K562 (cell line): ENCODE results near the gene VEGFC. TPM values are rescaled to one million over a fixed set of nuclear protein-coding genes. Genes with fewer than 3 reads are reported as not detected.

Source experiments
- ATAC-seq: fragments of 200-7000 bp; cut with Tn5 transposase; 3 replicates; pipeline ENCODE4 v1.9.1; 2020; ENCODE audit warnings: moderate library complexity
- BruUV-seq: library from RNA; stranded (reverse); fragments of 400-500 nt; replicated peaks from 2 replicates; lab custom pipeline; 2021; lab: Mats Ljungman, UMichigan
- CTCF ChIA-PET: fragments of 300-600 bp; formaldehyde crosslinking; extraction: SDS; loops from one replicate; lab custom pipeline; 2021; ENCODE audit warnings: low intra/inter-chr PET ratio; lab: Yijun Ruan, JAX
- POLR2A ChIA-PET: fragments of 300-600, 350-650 bp; sonication (Branson Sonifier 250); formaldehyde crosslinking; extraction: SDS; loops from one replicate; lab custom pipeline; 2021; ENCODE audit warnings: antibody characterized with exemption, inconsistent platforms; lab: Yijun Ruan, JAX
- DNase-seq, 4 experiments: peaks; one replicate each; pipeline versions ENCODE4 v3.0.0 to v3.0.0-alpha.2; 2011 to 2018; ENCODE audit warnings: low spot score in 3 of 4, mixed read lengths in 3 of 4; ENCODE audit errors: extremely low read depth in 1 of 4
- FAIRE-seq: peaks from 2 replicates; lab custom pipeline; 2011; peaks lifted over from hg19 to GRCh38; lab: Jason Lieb, UNC
- H2AFZ ChIP-seq: 2 replicates; pipeline ENCODE4 v1.6.0; 2011; ENCODE audit warnings: low read depth, low read length, control low read depth, inconsistent platforms
- H3K27ac ChIP-seq: fragments of 200-600 bp; 3 replicates; pipeline ENCODE4 v1.8.0; 2011; ENCODE audit warnings: low read depth, mild to moderate bottlenecking, control low read depth, inconsistent platforms, low read length, moderate library complexity, mixed read lengths; ENCODE audit errors: extremely low read depth
- H3K27me3 ChIP-seq, 2 experiments: fragments of 300-600 bp in 1 of 2; 2 replicates in 1 of 2; 3 replicates in 1 of 2; pipeline versions ENCODE4 v1.6.0 to v1.8.0; 2011; ENCODE audit warnings: inconsistent platforms in 2 of 2, low read length in 2 of 2, mild to moderate bottlenecking in 1 of 2, mixed read lengths in 1 of 2, moderate library complexity in 1 of 2; ENCODE audit not compliant: control insufficient read depth in 2 of 2, insufficient read depth in 2 of 2
- H3K36me3 ChIP-seq: fragments of 300-600 bp; 3 replicates; pipeline ENCODE4 v1.8.0; 2011; ENCODE audit warnings: mild to moderate bottlenecking, low read length, inconsistent platforms; ENCODE audit not compliant: control insufficient read depth, insufficient read depth
- H3K4me1 ChIP-seq, 2 experiments: fragments of 200-600 bp in 1 of 2; replicated peaks in 1 of 2; 2 replicates in 1 of 2; 3 replicates in 1 of 2; pipeline versions ENCODE4 v1.5.1 to v1.8.0; 2011; ENCODE audit warnings: inconsistent platforms in 2 of 2, low read length in 2 of 2, mild to moderate bottlenecking in 1 of 2, mixed read lengths in 1 of 2, moderate library complexity in 1 of 2; ENCODE audit not compliant: control insufficient read depth in 2 of 2, insufficient read depth in 2 of 2
- H3K4me2 ChIP-seq: 2 replicates; pipeline ENCODE4 v1.6.1; 2011; ENCODE audit warnings: low read length, control low read depth, inconsistent platforms, mixed read lengths; ENCODE audit not compliant: insufficient read depth
- H3K4me3 ChIP-seq: fragments of 200-600 bp; sonication (generic), shearing (Covaris generic); 2 replicates; pipeline ENCODE4 v1.5.1; 2016; ENCODE audit warnings: control low read depth, inconsistent platforms
- H3K79me2 ChIP-seq: fragments of 200-600 bp; 3 replicates; pipeline ENCODE4 v1.8.0; 2011; ENCODE audit warnings: low read length, inconsistent platforms; ENCODE audit not compliant: control insufficient read depth, insufficient read depth
- H3K9ac ChIP-seq, 2 experiments: 2 replicates each; pipeline versions ENCODE4 v1.6.0 to v1.6.1; 2011; ENCODE audit warnings: low read depth in 2 of 2, low read length in 2 of 2, control low read depth in 1 of 2, inconsistent platforms in 1 of 2, mild to moderate bottlenecking in 1 of 2, mixed read lengths in 1 of 2; ENCODE audit not compliant: insufficient read depth in 1 of 2
- H3K9me1 ChIP-seq: one replicate; pipeline ENCODE4 v1.6.0; 2011; ENCODE audit warnings: inconsistent platforms, mild to moderate bottlenecking, low read length, moderate library complexity; ENCODE audit not compliant: control insufficient read depth, insufficient read depth
- H3K9me3 ChIP-seq: replicated peaks from 2 replicates; pipeline ENCODE4 v1.5.1; 2011; ENCODE audit warnings: low read depth, low read length, inconsistent platforms; ENCODE audit not compliant: control insufficient read depth, insufficient read depth
- H4K20me1 ChIP-seq: replicated peaks from 2 replicates; pipeline ENCODE4 v1.6.1; 2011; ENCODE audit warnings: low read length, inconsistent platforms, mixed read lengths; ENCODE audit not compliant: control insufficient read depth, insufficient read depth
- ARID1B ChIP-seq: fragments of 450-650 bp; IDR thresholded peaks from 2 replicates; pipeline ENCODE4 v1.6.1; 2016; ENCODE audit warnings: antibody characterized with exemption, mild to moderate bottlenecking, inconsistent platforms
- ATF3 ChIP-seq, 2 experiments: fragments of 450-650 bp in 1 of 2; sonication (generic) in 1 of 2; formaldehyde crosslinking in 1 of 2; IDR thresholded peaks in 1 of 2; conservative IDR thresholded peaks in 1 of 2; 2 replicates each; pipeline versions ENCODE4 v1.6.1 to v1.8.1; 2016 to 2023; ENCODE audit warnings: mild to moderate bottlenecking in 2 of 2, moderate library complexity in 2 of 2, inconsistent platforms in 1 of 2, missing genetic modification reagents in 1 of 2
- CBX1 ChIP-seq: sonication (generic); IDR thresholded peaks from 2 replicates; pipeline ENCODE4 v1.6.1; 2016; ENCODE audit warnings: antibody characterized with exemption, low read depth, mild to moderate bottlenecking
- CHD1 ChIP-seq: fragments of 200-600 bp; sonication (generic); IDR thresholded peaks from one replicate; pipeline ENCODE4 v1.6.1; 2012; ENCODE audit warnings: mild to moderate bottlenecking, moderate library complexity, low read length, inconsistent platforms
- KAT2B ChIP-seq: IDR thresholded peaks from one replicate; pipeline ENCODE4 v1.6.1; 2012; ENCODE audit warnings: low read depth, mild to moderate bottlenecking, control low read depth, inconsistent platforms, low read length, moderate library complexity
- MBD2 ChIP-seq: sonication (generic); IDR thresholded peaks from 2 replicates; pipeline ENCODE4 v1.6.1; 2016; ENCODE audit warnings: low read depth, borderline replicate concordance
- MTA2 ChIP-seq: fragments of 450-650 bp; IDR thresholded peaks from 2 replicates; pipeline ENCODE4 v1.6.1; 2016; ENCODE audit warnings: low read depth
- NFATC3 ChIP-seq: fragments of 450-650 bp; IDR thresholded peaks from 2 replicates; pipeline ENCODE4 v1.6.1; 2017; ENCODE audit warnings: mild to moderate bottlenecking
- NFYB ChIP-seq: IDR thresholded peaks from 2 replicates; pipeline ENCODE4 v1.6.1; 2011; ENCODE audit warnings: mild to moderate bottlenecking, moderate library complexity; ENCODE audit not compliant: insufficient read length; ENCODE audit errors: extremely low read depth
- RFX7 ChIP-seq: fragments of 250-450 bp; sonication (Bioruptor Pico); IDR thresholded peaks from 2 replicates; pipeline ENCODE4 v1.5.1; 2021; ENCODE audit warnings: mild to moderate bottlenecking
- TAF9B ChIP-seq: fragments of 450-650 bp; IDR thresholded peaks from 2 replicates; pipeline ENCODE4 v1.6.1; 2018; ENCODE audit warnings: mild to moderate bottlenecking; ENCODE audit not compliant: partially characterized antibody
- TARDBP ChIP-seq: fragments of 450-650 bp; IDR thresholded peaks from 2 replicates; pipeline ENCODE4 v1.6.1; 2016
- TOE1 ChIP-seq, 2 experiments: fragments of 450-650 bp in 1 of 2; sonication (generic) in 1 of 2; formaldehyde crosslinking in 1 of 2; IDR thresholded peaks; 2 replicates each; pipeline versions ENCODE4 v1.7.1 to v1.8.0; 2016 to 2022; ENCODE audit warnings: borderline replicate concordance in 2 of 2, mild to moderate bottlenecking in 2 of 2, antibody characterized with exemption in 1 of 2, inconsistent platforms in 1 of 2, low read depth in 1 of 2, missing genetic modification reagents in 1 of 2, moderate library complexity in 1 of 2
- ZFPM2 ChIP-seq: fragments of 250-450 bp; sonication (Bioruptor Pico); IDR thresholded peaks from 2 replicates; pipeline ENCODE4 v1.5.1; 2022; ENCODE audit warnings: mild to moderate bottlenecking
- ZNF165 ChIP-seq: fragments of 250-450 bp; sonication (Bioruptor Pico); IDR thresholded peaks from 2 replicates; pipeline ENCODE4 v1.4.0; 2020; ENCODE audit warnings: borderline replicate concordance
- WGBS: fragments of 100-300 bp; shearing (Covaris generic); methylation state at CpG from one replicate; pipeline ENCODE4 v1.1.6; 2016; ENCODE audit warnings: low coverage, mixed read lengths; ENCODE audit not compliant: insufficient coverage; ENCODE audit errors: missing lambda C conversion rate; 5-methylcytosine and 5-hydroxymethylcytosine counted together
- in situ Hi-C: fragments of 300-500 bp; cut with MboI; formaldehyde crosslinking; loops from 4 replicates; pipeline ENCODE4 v1.15.0; 2018; ENCODE audit warnings: inconsistent platforms, mixed read lengths
- intact Hi-C: fragments of 100-400 bp; cut with micrococcal nuclease; formaldehyde crosslinking; loops from 2 replicates; pipeline ENCODE4 v1.14.2; 2022
- polyA plus RNA-seq, 8 experiments: library from polyadenylated mRNA; depleted of rRNA in 4 of 8; stranded (reverse) in 5 of 8; unstranded in 3 of 8; fragments of >200 nt; fragmentation: Nextera tagmentation in 2 of 8; fragmentation: Illumina TruSeq in 1 of 8; extraction: Ambion mirVana in 2 of 8; extraction: Trizol in 1 of 8; gene quantifications; 2 replicates each; pipeline versions ENCODE4 v1.2.1 to v1.2.3, GENCODE V29; 2011 to 2014; ENCODE audit warnings: inconsistent platforms in 1 of 8, missing spikeins in 1 of 8
- total RNA-seq, 7 experiments: library from RNA; depleted of rRNA in 6 of 7; stranded (reverse); fragments of >200 nt in 6 of 7; fragmentation: Illumina TruSeq in 2 of 7; extraction: Trizol in 2 of 7; gene quantifications; 2 replicates each; pipeline versions ENCODE4 v1.2.1 to v1.2.3, GENCODE V29; 2011 to 2021; ENCODE audit warnings: low replicate concordance in 1 of 7
- TF ChIP-seq, protein P1 (sequence below): conservative IDR thresholded peaks from 2 replicates; pipeline ENCODE4 v1.6.1; 2011; ENCODE audit warnings: low read depth, mild to moderate bottlenecking, low read length; ENCODE audit not compliant: control insufficient read depth
- TF ChIP-seq, protein P2 (sequence below): fragments of 150-350 bp; IDR thresholded peaks from 2 replicates; pipeline ENCODE4 v1.6.1; 2014; ENCODE audit warnings: low read depth, mild to moderate bottlenecking, low read length, borderline replicate concordance

Gene VEGFC
- total and polyA plus RNA-seq, 9 of the 15 experiments (the other 6 are each of a cell fraction or from before 2014, with no cell fraction given) = not detected

DNA sequence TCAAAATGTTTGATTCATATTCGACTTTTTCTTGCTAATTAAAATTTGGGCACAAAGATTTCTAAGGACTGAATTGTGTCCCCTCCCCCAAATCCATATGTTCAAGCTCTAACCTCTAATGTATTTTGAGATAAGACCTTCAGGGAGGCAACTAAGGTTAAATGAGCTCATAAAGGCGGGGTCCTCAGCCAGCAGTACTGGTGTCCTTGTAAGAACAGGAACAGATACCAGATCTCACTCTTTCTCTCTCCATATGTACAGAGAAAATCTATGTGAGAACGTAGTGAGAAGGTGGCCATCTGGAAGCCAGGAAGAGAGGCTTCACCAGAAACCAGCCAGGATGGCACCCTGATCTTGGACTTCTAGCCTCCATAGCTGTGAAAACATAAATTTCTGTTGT lies 116.9 kb downstream of the VEGFC start (continued):
- TF ChIP-seq, protein P1, sequence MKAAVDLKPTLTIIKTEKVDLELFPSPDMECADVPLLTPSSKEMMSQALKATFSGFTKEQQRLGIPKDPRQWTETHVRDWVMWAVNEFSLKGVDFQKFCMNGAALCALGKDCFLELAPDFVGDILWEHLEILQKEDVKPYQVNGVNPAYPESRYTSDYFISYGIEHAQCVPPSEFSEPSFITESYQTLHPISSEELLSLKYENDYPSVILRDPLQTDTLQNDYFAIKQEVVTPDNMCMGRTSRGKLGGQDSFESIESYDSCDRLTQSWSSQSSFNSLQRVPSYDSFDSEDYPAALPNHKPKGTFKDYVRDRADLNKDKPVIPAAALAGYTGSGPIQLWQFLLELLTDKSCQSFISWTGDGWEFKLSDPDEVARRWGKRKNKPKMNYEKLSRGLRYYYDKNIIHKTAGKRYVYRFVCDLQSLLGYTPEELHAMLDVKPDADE = no peak

- Histone ChIP-seq H3K4me1 (no peaks in the 10 kb centered on the region), H3K36me3 (no peaks in the 10 kb centered on the region), H3K4me3 (no peak overlapping the region), H2AFZ (no peak overlapping the region), H3K4me2 (no peak overlapping the region), H3K79me2 (no peaks in the 10 kb centered on the region), H4K20me1 (no peaks in the 10 kb centered on the region), H3K9ac (no peak overlapping the region), H3K9me3 (no peaks in the 10 kb centered on the region), H3K27me3 (no peaks in the 10 kb centered on the region)
- DNase-seq = no peak
- under 1% methylated on average over 9 of the region's 9 CpGs for WGBS
- ChIA-PET CTCF (no interaction called here), POLR2A (no interaction called here)
- no peak for ATAC-seq
- intact Hi-C loops = no loop called here
- no TSS peak for BruUV-seq
- no peak for TF ChIP-seq CBX1
- no peak for TF ChIP-seq TARDBP
- no peak for TF ChIP-seq ZNF165 (CRISPR knock-in tag)
- no peak for TF ChIP-seq TAF9B
- no peak for TF ChIP-seq MBD2
- no peak for TF ChIP-seq ATF3 (IDR thresholded peaks at IDR 0.05)
- no peak for TF ChIP-seq ATF3 (CRISPR knock-in tag; conservative IDR thresholded peaks at IDR 0.05)
- TF ChIP-seq, protein P2, sequence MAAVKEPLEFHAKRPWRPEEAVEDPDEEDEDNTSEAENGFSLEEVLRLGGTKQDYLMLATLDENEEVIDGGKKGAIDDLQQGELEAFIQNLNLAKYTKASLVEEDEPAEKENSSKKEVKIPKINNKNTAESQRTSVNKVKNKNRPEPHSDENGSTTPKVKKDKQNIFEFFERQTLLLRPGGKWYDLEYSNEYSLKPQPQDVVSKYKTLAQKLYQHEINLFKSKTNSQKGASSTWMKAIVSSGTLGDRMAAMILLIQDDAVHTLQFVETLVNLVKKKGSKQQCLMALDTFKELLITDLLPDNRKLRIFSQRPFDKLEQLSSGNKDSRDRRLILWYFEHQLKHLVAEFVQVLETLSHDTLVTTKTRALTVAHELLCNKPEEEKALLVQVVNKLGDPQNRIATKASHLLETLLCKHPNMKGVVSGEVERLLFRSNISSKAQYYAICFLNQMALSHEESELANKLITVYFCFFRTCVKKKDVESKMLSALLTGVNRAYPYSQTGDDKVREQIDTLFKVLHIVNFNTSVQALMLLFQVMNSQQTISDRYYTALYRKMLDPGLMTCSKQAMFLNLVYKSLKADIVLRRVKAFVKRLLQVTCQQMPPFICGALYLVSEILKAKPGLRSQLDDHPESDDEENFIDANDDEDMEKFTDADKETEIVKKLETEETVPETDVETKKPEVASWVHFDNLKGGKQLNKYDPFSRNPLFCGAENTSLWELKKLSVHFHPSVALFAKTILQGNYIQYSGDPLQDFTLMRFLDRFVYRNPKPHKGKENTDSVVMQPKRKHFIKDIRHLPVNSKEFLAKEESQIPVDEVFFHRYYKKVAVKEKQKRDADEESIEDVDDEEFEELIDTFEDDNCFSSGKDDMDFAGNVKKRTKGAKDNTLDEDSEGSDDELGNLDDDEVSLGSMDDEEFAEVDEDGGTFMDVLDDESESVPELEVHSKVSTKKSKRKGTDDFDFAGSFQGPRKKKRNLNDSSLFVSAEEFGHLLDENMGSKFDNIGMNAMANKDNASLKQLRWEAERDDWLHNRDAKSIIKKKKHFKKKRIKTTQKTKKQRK = no peak
- no peak for TF ChIP-seq ARID1B
- no peak for TF ChIP-seq NFYB
- TF ChIP-seq CHD1 = no peak
- no peak for TF ChIP-seq RFX7 (CRISPR knock-in tag)
- no peak for TF ChIP-seq KAT2B
- TF ChIP-seq TOE1 (IDR thresholded peaks at IDR 0.05; ENCODE audit: borderline replicate concordance) = no peak
- no peak for TF ChIP-seq TOE1 (CRISPR knock-in tag; IDR thresholded peaks at IDR 0.05; ENCODE audit: borderline replicate concordance, low read depth)
- TF ChIP-seq MTA2 = no peak
- no peak for TF ChIP-seq ZFPM2
- no peak for TF ChIP-seq NFATC3
- TF ChIP-seq, all 486 proteins: peak for 0
- no peaks in the 10 kb centered on the region for H3K9me1 ChIP-seq
- no peak overlapping the region for H3K27ac ChIP-seq
- FAIRE-seq = no peak
- in situ Hi-C loops = no loop called here
These were observed 121.2 kb downstream of the VEGFC start for GRCh38 chr4:176671532-176671931.
